Osteocyte (in vitro differentiated cells): ENCODE measurements around the gene PROS1. TPM values are rescaled to one million over a fixed set of nuclear protein-coding genes. Genes with fewer than 3 reads are reported as not detected.
"Not testable (repeated sequence)": the region's sequence is repeated elsewhere in the genome, so short reads cannot be mapped to it uniquely, and the experiment has no call there.

ENCODE experiments used
- DNase-seq: peaks from one replicate; pipeline ENCODE4 v3.0.0; 2021; ENCODE audit warnings: mixed read lengths; ENCODE audit not compliant: unreplicated experiment; ENCODE audit errors: extremely low spot score
- H3K27ac Mint-ChIP-seq: one replicate; pipeline ENCODE4 v1.8.0; 2021; ENCODE audit warnings: mild to moderate bottlenecking, mixed read lengths; ENCODE audit not compliant: unreplicated experiment
- H3K27me3 Mint-ChIP-seq: one replicate; pipeline ENCODE4 v1.8.0; 2021; ENCODE audit warnings: mixed read lengths; ENCODE audit not compliant: unreplicated experiment
- H3K36me3 Mint-ChIP-seq: one replicate; pipeline ENCODE4 v1.8.0; 2021; ENCODE audit warnings: mixed read lengths; ENCODE audit not compliant: unreplicated experiment
- H3K4me1 Mint-ChIP-seq: one replicate; pipeline ENCODE4 v1.8.0; 2021; ENCODE audit warnings: mixed read lengths; ENCODE audit not compliant: unreplicated experiment
- H3K4me3 Mint-ChIP-seq: one replicate; pipeline ENCODE4 v1.8.0; 2021; ENCODE audit warnings: mild to moderate bottlenecking, moderate library complexity, mixed read lengths; ENCODE audit not compliant: unreplicated experiment
- H3K9me3 Mint-ChIP-seq: one replicate; pipeline ENCODE4 v1.8.0; 2021; ENCODE audit warnings: mixed read lengths; ENCODE audit not compliant: unreplicated experiment
- CTCF ChIP-seq: fragments of 200-600 bp; sonication (generic); IDR thresholded peaks from 2 replicates; pipeline ENCODE4 v1.5.0; 2021; ENCODE audit warnings: antibody characterized with exemption, mild to moderate bottlenecking, moderate library complexity
- total RNA-seq: library from RNA; stranded (reverse); gene quantifications from 2 replicates; pipeline ENCODE4 v1.2.1, GENCODE V29; 2021

PROS1 gene
- total RNA-seq, 1 donor from 2014 or later = 18.5 TPM

DNA sequence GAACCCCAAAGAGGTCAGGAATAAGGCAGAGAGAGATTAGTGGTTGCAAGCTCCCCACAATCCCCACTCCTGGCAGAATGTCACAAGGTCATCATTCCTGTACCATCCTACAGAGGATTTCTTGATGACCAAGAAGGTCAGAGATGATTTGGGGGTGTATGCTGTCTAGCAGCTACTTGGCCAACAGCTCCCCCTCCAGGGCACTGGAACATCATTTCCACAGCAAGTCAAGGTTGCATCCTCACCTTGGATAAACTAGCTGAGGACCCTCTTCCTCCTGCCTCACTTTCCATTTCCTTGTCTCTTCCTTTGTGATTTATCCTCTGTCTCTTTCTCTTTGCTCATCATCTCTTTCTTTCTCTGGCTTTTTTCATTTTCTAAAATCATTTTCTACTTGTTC, 106.3 kb downstream of the PROS1 start:
- Mint-ChIP-seq H3K36me3 (no peaks in the 10 kb centered on the region), H3K27me3 (peaks cover 6% of the 10 kb centered on the region)

DNA sequence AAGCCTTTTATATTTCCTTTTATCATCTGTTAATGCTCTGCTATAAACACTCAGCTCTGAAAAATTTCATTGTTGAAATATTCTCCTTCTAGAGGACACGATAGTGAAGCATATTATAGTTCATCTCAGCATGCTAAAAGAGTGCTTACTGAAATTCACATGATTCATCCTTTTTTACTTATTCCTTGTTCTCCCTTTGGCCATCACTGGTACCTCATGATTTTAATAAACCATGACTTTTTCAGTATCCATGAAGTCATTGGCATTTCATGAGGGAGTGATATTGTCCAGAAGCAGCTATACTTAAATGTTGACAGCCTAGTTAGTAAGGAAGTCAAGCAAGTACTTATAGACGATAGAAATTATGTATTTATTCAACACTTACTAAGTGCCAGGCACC, 112.7 kb downstream of the PROS1 start:
- no peak for TF ChIP-seq CTCF

More for the DNA sequence above, 106.3 kb downstream of the PROS1 start:
- H3K27ac Mint-ChIP-seq = no peak overlapping the region
- H3K4me3 Mint-ChIP-seq = no peak overlapping the region
- no peak for TF ChIP-seq CTCF
- no peaks in the 10 kb centered on the region for H3K4me1 Mint-ChIP-seq
- no peaks in the 10 kb centered on the region for H3K9me3 Mint-ChIP-seq
- no peak for DNase-seq

GRCh38 chr3:93855401-93855800, 118.3 kb downstream of the PROS1 start:
- Mint-ChIP-seq H3K27ac (no peak overlapping the region), H3K4me1 (no peaks in the 10 kb centered on the region), H3K4me3 (no peak overlapping the region), H3K27me3 (peaks cover 9% of the 10 kb centered on the region), H3K9me3 (peaks cover 3% of the 10 kb centered on the region), H3K36me3 (no peaks in the 10 kb centered on the region)
- TF ChIP-seq CTCF = no peak
- DNase-seq = no peak

More for the DNA sequence above, 112.7 kb downstream of the PROS1 start:
- Mint-ChIP-seq H3K9me3 (no peaks in the 10 kb centered on the region), H3K36me3 (no peaks in the 10 kb centered on the region), H3K4me1 (no peaks in the 10 kb centered on the region), H3K4me3 (no peak overlapping the region), H3K27ac (no peak overlapping the region), H3K27me3 (peaks cover 17% of the 10 kb centered on the region)
- no peak for DNase-seq

GRCh38 chr3:93852228-93852627, 121.5 kb downstream of the PROS1 start:
- not testable (repeated sequence) for DNase-seq, H3K27ac Mint-ChIP-seq, H3K36me3 Mint-ChIP-seq, H3K9me3 Mint-ChIP-seq, H3K4me3 Mint-ChIP-seq, H3K27me3 Mint-ChIP-seq, H3K4me1 Mint-ChIP-seq

DNA sequence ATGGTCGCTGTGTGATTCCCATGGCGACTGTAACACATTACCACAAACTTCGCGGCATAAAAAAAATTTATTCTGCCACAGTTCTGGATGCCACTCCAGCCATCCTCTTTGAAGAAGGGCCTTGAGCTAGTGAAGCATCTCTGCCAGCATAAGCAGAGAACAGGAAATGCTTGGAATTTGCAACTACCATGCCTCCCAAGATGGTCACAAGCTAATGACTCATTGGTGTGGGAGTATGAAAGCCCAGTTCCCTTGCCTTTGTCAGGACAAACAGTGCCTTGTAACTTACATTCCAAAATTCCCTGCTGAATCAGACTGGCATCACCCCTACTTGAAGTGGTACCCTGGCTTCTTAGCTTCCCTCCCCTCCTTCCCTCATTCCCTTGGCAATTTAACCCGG, 129.7 kb downstream of the PROS1 start:
- H3K4me3 Mint-ChIP-seq = no peak overlapping the region
- H3K36me3 Mint-ChIP-seq = peaks cover 3% of the 10 kb centered on the region
- H3K9me3 Mint-ChIP-seq = no peaks in the 10 kb centered on the region
- peaks cover 21% of the 10 kb centered on the region for H3K4me1 Mint-ChIP-seq
- no peak for DNase-seq
- peak overlapping the region; percentile 95 for H3K27ac Mint-ChIP-seq
- peaks cover 7% of the 10 kb centered on the region for H3K27me3 Mint-ChIP-seq
- no peak for TF ChIP-seq CTCF

GRCh38 chr3:93839193-93839592, 134.5 kb downstream of the PROS1 start:
- not testable (repeated sequence) for H3K27ac Mint-ChIP-seq, H3K36me3 Mint-ChIP-seq, H3K9me3 Mint-ChIP-seq, DNase-seq, H3K4me3 Mint-ChIP-seq, H3K27me3 Mint-ChIP-seq
- H3K4me1 Mint-ChIP-seq = peaks cover 15% of the 10 kb centered on the region

Other genes with a start within 250 kb of the PROS1 start
- gene ARL13B, start 6.3 kb upstream of the PROS1 start, total RNA-seq = 13.3 and 14.6 TPM in 2 replicates
- gene STX19, start 54.7 kb upstream of the PROS1 start, total RNA-seq = not detected in 2 replicates
- gene DHFR2, start 89.0 kb upstream of the PROS1 start, total RNA-seq = 6.6 and 7.4 TPM in 2 replicates
- gene NSUN3, start 89.2 kb upstream of the PROS1 start, total RNA-seq = 11.8 and 15.0 TPM in 2 replicates